Gastroesophageal sphincter (tissue), 3 donors: ENCODE data around the gene STAT5B.

Source experiments
- POLR2A ChIP-seq, 2 donors: fragments of 450-650 bp; IDR thresholded peaks; one replicate each; pipeline ENCODE4 v1.6.1; 2017; ENCODE audit warnings: antibody characterized with exemption in 2 of 2, mild to moderate bottlenecking in 2 of 2, moderate library complexity in 1 of 2
- POLR2AphosphoS5 ChIP-seq: sonication (generic); formaldehyde crosslinking; IDR thresholded peaks from one replicate; pipeline ENCODE4 v1.6.1; 2017; ENCODE audit warnings: antibody characterized with exemption
- TF ChIP-seq, protein P1 (sequence below), 4 experiments: fragments of 200-600 bp in 2 of 4; fragments of 450-650 bp in 2 of 4; sonication (generic) in 1 of 4; IDR thresholded peaks; one replicate each; pipeline ENCODE4 v1.5.1; 2017 to 2019; ENCODE audit warnings: antibody characterized with exemption in 4 of 4, mild to moderate bottlenecking in 2 of 4, moderate library complexity in 2 of 4

DNA sequence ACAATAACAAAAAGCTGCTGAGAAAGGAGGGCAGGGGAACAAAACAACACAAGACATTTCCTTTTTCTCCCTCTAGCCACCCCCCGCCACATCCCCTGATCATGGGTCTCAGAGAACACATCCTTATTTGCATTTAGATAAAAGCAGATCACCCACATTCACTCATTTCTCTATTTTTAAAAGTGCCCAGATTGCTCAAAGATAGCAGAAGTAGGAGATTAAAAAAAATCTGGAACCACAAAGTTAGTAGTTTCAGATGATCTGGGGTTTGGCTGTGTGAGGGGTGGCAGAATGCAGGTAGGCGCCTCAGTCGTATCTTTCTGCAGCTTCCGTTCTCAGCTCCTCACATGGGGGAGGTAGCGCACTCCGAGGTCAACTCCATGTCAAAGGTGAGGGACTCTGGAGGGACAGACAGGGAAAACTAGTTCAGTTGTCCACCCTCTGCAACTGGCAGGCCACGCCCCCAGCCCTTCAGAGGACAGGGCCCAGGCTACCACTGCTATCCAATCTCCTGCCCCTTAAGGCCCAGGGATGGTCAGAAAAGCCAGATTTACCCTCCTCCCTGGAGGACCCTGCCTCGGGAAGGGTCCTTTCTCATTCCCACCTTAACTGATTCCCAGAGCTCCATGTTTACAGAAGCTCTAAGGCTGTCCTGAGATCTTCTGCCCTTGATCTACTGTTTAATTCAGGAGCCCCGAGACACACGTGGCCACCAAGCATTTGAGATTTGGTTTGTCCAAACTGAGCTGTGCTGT is 39.4 kb upstream of the STAT5B start:
- TF ChIP-seq POLR2A (IDR thresholded peaks at IDR 0.05) (no peak), POLR2AphosphoS5 (no peak)
- TF ChIP-seq, protein P1, sequence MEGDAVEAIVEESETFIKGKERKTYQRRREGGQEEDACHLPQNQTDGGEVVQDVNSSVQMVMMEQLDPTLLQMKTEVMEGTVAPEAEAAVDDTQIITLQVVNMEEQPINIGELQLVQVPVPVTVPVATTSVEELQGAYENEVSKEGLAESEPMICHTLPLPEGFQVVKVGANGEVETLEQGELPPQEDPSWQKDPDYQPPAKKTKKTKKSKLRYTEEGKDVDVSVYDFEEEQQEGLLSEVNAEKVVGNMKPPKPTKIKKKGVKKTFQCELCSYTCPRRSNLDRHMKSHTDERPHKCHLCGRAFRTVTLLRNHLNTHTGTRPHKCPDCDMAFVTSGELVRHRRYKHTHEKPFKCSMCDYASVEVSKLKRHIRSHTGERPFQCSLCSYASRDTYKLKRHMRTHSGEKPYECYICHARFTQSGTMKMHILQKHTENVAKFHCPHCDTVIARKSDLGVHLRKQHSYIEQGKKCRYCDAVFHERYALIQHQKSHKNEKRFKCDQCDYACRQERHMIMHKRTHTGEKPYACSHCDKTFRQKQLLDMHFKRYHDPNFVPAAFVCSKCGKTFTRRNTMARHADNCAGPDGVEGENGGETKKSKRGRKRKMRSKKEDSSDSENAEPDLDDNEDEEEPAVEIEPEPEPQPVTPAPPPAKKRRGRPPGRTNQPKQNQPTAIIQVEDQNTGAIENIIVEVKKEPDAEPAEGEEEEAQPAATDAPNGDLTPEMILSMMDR (IDR thresholded peaks at IDR 0.05): no peak
